Spinal cord (tissue), 10 donors: ENCODE results near the gene CHFR. TPM values are rescaled to one million over a fixed set of nuclear protein-coding genes. Genes with fewer than 3 reads are reported as not detected.
"Not testable (repeated sequence)": the region's sequence is repeated elsewhere in the genome, so short reads cannot be mapped to it uniquely, and the experiment has no call there.

ENCODE experiments used
- DNase-seq, 6 donors: peaks; one replicate each; pipeline versions ENCODE4 v3.0.0 to v3.0.0-alpha.2; 2013 to 2015; ENCODE audit warnings: low spot score in 6 of 6, low read depth in 4 of 6
- H3K27ac ChIP-seq: one replicate; pipeline ENCODE4 v1.5.1; 2013; ENCODE audit warnings: low read depth, low read length, control low read depth
- H3K27me3 ChIP-seq: one replicate; pipeline ENCODE4 v1.6.1; 2013; ENCODE audit warnings: low read length; ENCODE audit not compliant: control insufficient read depth, insufficient read depth
- H3K36me3 ChIP-seq: one replicate; pipeline ENCODE4 v1.6.1; 2013; ENCODE audit warnings: low read length; ENCODE audit not compliant: control insufficient read depth, insufficient read depth
- H3K4me1 ChIP-seq: one replicate; pipeline ENCODE4 v1.6.1; 2013; ENCODE audit warnings: low read length; ENCODE audit not compliant: control insufficient read depth, insufficient read depth
- H3K4me3 ChIP-seq: one replicate; pipeline ENCODE4 v1.5.1; 2013; ENCODE audit warnings: low read depth, low read length, control low read depth
- H3K9me3 ChIP-seq: one replicate; pipeline ENCODE4 v1.6.1; 2013; ENCODE audit warnings: low read length; ENCODE audit not compliant: control insufficient read depth, insufficient read depth
- WGBS: methylation state at CpG from one replicate; pipeline ENCODE4 v1.1.5; 2013; ENCODE audit warnings: missing lambda C conversion rate; ENCODE audit not compliant: insufficient coverage; 5-methylcytosine and 5-hydroxymethylcytosine counted together
- polyA plus RNA-seq, 2 donors: library from polyadenylated mRNA; unstranded; fragments of 120-200 nt; gene quantifications; one replicate each; pipeline ENCODE4 v1.2.1, GENCODE V29; 2013; ENCODE audit not compliant: insufficient read length in 2 of 2
- total RNA-seq, 2 donors: library from RNA; depleted of rRNA in 1 of 2; stranded (reverse); fragments of 120-200 nt in 1 of 2; fragments of >200 nt in 1 of 2; gene quantifications; one replicate each; pipeline versions ENCODE4 v1.2.3 to v1.2.4, GENCODE V29; 2013 to 2014
- donor health status: healthy.

The CHFR gene
- total and polyA plus RNA-seq, 4 donors: 20.9 to 58.6 (median 30.7) TPM

DNA sequence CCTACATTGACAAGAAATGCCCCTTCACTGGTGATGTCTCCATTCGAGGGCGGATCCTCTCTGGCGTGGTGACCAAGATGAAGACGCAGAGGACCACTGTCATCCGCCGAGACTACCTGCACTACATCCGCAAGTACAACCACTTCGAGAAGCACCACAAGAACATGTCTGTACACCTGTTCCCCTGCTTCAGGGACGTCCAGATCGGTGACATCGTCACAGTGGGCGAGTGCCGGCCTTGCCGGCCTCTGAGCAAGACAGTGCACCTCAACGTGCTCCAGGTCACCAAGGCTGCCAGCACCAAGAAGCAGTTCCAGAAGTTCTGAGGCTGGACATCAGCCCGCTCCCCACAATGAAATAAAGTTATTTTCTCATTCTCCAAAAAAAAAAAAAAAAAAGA lies 61.5 kb downstream of the CHFR start:
- WGBS: 98% methylated on average over 15 of the region's 16 CpGs
- H3K36me3 ChIP-seq: peaks cover 38% of the 10 kb centered on the region
- H3K27me3 ChIP-seq: no peaks in the 10 kb centered on the region
- peaks cover 13% of the 10 kb centered on the region for H3K4me1 ChIP-seq
- DNase-seq: no peak
- H3K9me3 ChIP-seq: no peaks in the 10 kb centered on the region
- no peak overlapping the region for H3K27ac ChIP-seq
- H3K4me3 ChIP-seq: no peak overlapping the region

- no peak for DNase-seq
- no peaks in the 10 kb centered on the region for H3K9me3 ChIP-seq
- H3K36me3 ChIP-seq: peaks cover 45% of the 10 kb centered on the region
- peaks cover 13% of the 10 kb centered on the region for H3K4me1 ChIP-seq
- no peak overlapping the region for H3K27ac ChIP-seq
- H3K4me3 ChIP-seq: no peak overlapping the region
- H3K27me3 ChIP-seq: no peaks in the 10 kb centered on the region
- 92% methylated on average over 18 of the region's 18 CpGs for WGBS
These were observed 62.3 kb downstream of the CHFR start for GRCh38 chr12:132825089-132825488.

DNA sequence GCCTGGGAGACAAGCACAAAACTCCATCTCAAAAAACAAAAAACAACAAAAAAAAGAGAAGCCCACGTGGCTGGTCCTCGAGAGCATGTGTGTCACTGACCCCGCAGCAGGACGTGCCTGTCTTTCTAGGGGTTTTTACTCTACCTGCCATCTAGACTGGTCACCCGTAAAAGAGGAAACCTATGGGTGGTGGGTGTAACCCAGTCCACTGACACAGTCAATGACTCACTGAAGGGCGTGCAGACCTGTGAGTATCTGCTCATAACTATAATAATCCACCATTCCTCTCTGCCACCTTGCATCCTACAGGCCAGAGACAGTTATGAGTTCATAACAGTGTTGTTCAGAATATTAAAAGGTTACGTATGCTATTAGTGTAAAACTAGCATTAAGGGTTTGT lies 63.4 kb downstream of the CHFR start:
- Histone ChIP-seq H3K27ac (no peak overlapping the region), H3K27me3 (no peaks in the 10 kb centered on the region), H3K36me3 (peaks cover 55% of the 10 kb centered on the region), H3K9me3 (no peaks in the 10 kb centered on the region), H3K4me3 (no peak overlapping the region), H3K4me1 (peaks cover 8% of the 10 kb centered on the region)
- DNase-seq: no peak
- 60% methylated on average over 1 of the region's 7 CpGs for WGBS

GRCh38 chr12:132818562-132818961 lies 68.8 kb downstream of the CHFR start:
- no peak for DNase-seq
- 95% methylated on average over 8 of the region's 8 CpGs for WGBS
- no peaks in the 10 kb centered on the region for H3K9me3 ChIP-seq

GRCh38 chr12:132814232-132814631 lies 73.2 kb downstream of the CHFR start:
- Histone ChIP-seq H3K36me3 (peaks cover 81% of the 10 kb centered on the region), H3K9me3 (no peaks in the 10 kb centered on the region), H3K4me3 (no peak overlapping the region), H3K27me3 (no peaks in the 10 kb centered on the region), H3K4me1 (no peaks in the 10 kb centered on the region), H3K27ac (no peak overlapping the region)
- whole genome bisulfite sequencing: 97% methylated on average over 21 of the region's 21 CpGs
- DNase-seq: no peak

More at GRCh38 chr12:132818562-132818961, 68.8 kb downstream of the CHFR start:
- peaks cover 78% of the 10 kb centered on the region for H3K36me3 ChIP-seq
- H3K27me3 ChIP-seq: no peaks in the 10 kb centered on the region
- no peak overlapping the region for H3K27ac ChIP-seq
- no peaks in the 10 kb centered on the region for H3K4me1 ChIP-seq
- no peak overlapping the region for H3K4me3 ChIP-seq

- Histone ChIP-seq H3K4me3 (no peak overlapping the region), H3K27me3 (no peaks in the 10 kb centered on the region), H3K36me3 (peaks cover 79% of the 10 kb centered on the region), H3K9me3 (no peaks in the 10 kb centered on the region), H3K4me1 (no peaks in the 10 kb centered on the region), H3K27ac (no peak overlapping the region)
- 100% methylated on average over 3 of the region's 6 CpGs for WGBS
- no peak for DNase-seq
These were observed 74.0 kb downstream of the CHFR start for GRCh38 chr12:132813443-132813842.

- H3K9me3 ChIP-seq: no peaks in the 10 kb centered on the region
- peaks cover 79% of the 10 kb centered on the region for H3K36me3 ChIP-seq
- no peak for DNase-seq
- no peak overlapping the region for H3K4me3 ChIP-seq
- no peak overlapping the region for H3K27ac ChIP-seq
- WGBS: 93% methylated on average over 3 of the region's 8 CpGs
- H3K4me1 ChIP-seq: no peaks in the 10 kb centered on the region
- no peaks in the 10 kb centered on the region for H3K27me3 ChIP-seq
These were observed 74.6 kb downstream of the CHFR start for GRCh38 chr12:132812631-132813305.

DNA sequence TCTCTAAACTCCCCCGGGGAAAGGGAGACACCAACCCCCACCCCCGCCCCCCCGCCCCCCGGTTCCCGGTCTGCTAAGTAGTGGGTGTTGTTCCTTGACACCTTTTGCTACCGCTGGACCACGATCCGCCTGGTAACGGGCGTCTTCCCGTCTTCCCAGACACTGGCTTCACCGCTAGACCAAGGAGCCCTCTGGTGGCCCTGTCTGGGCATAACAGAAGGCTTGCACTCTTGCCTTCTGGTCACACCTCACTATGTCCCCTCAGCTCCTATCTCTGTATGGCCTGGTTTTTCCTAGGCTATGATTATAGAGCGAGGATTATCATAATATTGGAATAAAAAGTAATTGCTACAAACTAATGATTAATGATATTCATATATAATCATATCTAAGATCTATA lies 78.0 kb downstream of the CHFR start:
- not testable (repeated sequence) for H3K27ac ChIP-seq, H3K27me3 ChIP-seq, H3K4me3 ChIP-seq, H3K4me1 ChIP-seq, H3K9me3 ChIP-seq
- WGBS: 78% methylated on average over 7 of the region's 13 CpGs
- H3K36me3 ChIP-seq: peaks cover 86% of the 10 kb centered on the region
- peak in 1 of 6 donors; percentile 24 for DNase-seq

- Histone ChIP-seq H3K27ac (no peak overlapping the region), H3K4me3 (no peak overlapping the region), H3K4me1 (no peaks in the 10 kb centered on the region), H3K27me3 (no peaks in the 10 kb centered on the region), H3K9me3 (no peaks in the 10 kb centered on the region), H3K36me3 (peaks cover 88% of the 10 kb centered on the region)
- peak in 1 of 6 donors; percentile 62 for DNase-seq
- 92% methylated on average over 11 of the region's 25 CpGs for WGBS
These were observed 79.9 kb downstream of the CHFR start for GRCh38 chr12:132807295-132808092.

GRCh38 chr12:132806857-132807256 lies 80.5 kb downstream of the CHFR start:
- H3K9me3 ChIP-seq: no peaks in the 10 kb centered on the region
- 94% methylated on average over 18 of the region's 18 CpGs for WGBS
- H3K27me3 ChIP-seq: no peaks in the 10 kb centered on the region
- H3K4me3 ChIP-seq: no peak overlapping the region
- no peak for DNase-seq
- H3K4me1 ChIP-seq: no peaks in the 10 kb centered on the region
- no peak overlapping the region for H3K27ac ChIP-seq
- peaks cover 88% of the 10 kb centered on the region for H3K36me3 ChIP-seq
